ENCODE measurements around the gene AGRN.
"Not testable (repeated sequence)": the region's sequence is repeated elsewhere in the genome, so short reads cannot be mapped to it uniquely, and the experiment has no call there.

Gene AGRN

GRCh38 chr1:1075148-1075935, 55.4 kb downstream of the AGRN start:
- Histone ChIP-seq H3K27me3 (ENCODE audit: control insufficient read depth, insufficient read depth, low read length) (no peaks in the 10 kb centered on the region), H3K79me2 (no peaks in the 10 kb centered on the region), H3K36me3 (ENCODE audit: control insufficient read depth, insufficient read depth, low read length) (no peaks in the 10 kb centered on the region), H3K4me3 (ENCODE audit: low read depth, low read length) (no peak overlapping the region), H3K4me2 (ENCODE audit: low read length) (no peak overlapping the region), H3K9me3 (ENCODE audit: control insufficient read depth, low read length) (no peaks in the 10 kb centered on the region), H3K27ac (no peak overlapping the region), H3K9ac (no peak overlapping the region), H2AFZ (no peak overlapping the region), H3K4me1 (no peaks in the 10 kb centered on the region)
- TF ChIP-seq CTCF (IDR thresholded peaks at IDR 0.05): no peak

GRCh38 chr1:1077396-1077795, 57.5 kb downstream of the AGRN start:
- H3K4me2 ChIP-seq (ENCODE audit: low read length); H2AFZ ChIP-seq; H3K36me3 ChIP-seq (ENCODE audit: control insufficient read depth, insufficient read depth, low read length); H3K9me3 ChIP-seq (ENCODE audit: control insufficient read depth, low read length); H3K4me3 ChIP-seq (ENCODE audit: low read depth, low read length); H3K27me3 ChIP-seq (ENCODE audit: control insufficient read depth, insufficient read depth, low read length); H3K4me1 ChIP-seq; H3K79me2 ChIP-seq; H3K9ac ChIP-seq; H3K27ac ChIP-seq: not testable (repeated sequence)

GRCh38 chr1:1079408-1080121, 59.6 kb downstream of the AGRN start:
- no peaks in the 10 kb centered on the region for H3K79me2 ChIP-seq
- peak overlapping the region; percentile 29 for H3K27ac ChIP-seq
- peak overlapping the region; percentile 80 for H2AFZ ChIP-seq
- H3K4me3 ChIP-seq (ENCODE audit: low read depth, low read length): peak overlapping the region; percentile 53
- no peak for TF ChIP-seq CTCF (IDR thresholded peaks at IDR 0.05)
- H3K36me3 ChIP-seq (ENCODE audit: control insufficient read depth, insufficient read depth, low read length): no peaks in the 10 kb centered on the region
- no peaks in the 10 kb centered on the region for H3K4me1 ChIP-seq
- no peak overlapping the region for H3K9ac ChIP-seq
- H3K4me2 ChIP-seq (ENCODE audit: low read length): peak overlapping the region; percentile 90
- H3K9me3 ChIP-seq (ENCODE audit: control insufficient read depth, low read length): no peaks in the 10 kb centered on the region
- no peaks in the 10 kb centered on the region for H3K27me3 ChIP-seq (ENCODE audit: control insufficient read depth, insufficient read depth, low read length)

DNA sequence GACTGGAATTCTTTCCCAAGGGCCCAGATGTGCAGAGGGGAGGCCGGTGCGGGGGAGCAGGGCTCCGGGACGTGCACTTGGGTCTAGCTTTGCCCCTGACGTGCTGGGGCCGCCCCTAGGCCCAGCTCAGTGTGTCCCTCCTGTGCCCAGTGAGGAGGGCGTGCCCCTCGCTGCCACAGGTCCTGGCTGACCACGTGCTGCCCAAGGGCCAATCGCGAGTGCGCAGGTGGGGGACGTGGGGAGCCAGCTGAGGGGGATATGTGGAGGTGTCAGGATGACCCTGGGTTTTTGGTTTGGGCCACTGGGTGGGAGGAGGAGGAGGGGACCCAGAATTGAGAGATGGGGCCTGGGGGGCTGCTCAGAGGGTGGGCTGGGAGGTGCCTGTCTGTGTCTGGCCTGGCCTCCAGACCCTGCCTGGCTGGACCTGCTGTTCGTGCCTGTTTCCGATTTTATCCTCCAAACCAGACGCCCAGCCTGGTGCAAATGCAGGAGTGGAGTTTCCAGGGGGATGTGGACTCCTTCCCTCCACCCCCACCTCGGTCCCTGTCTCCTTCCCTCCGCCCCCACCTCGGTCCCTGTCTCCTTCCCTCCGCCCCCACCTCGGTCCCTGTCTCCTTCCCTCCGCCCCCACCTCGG, 60.3 kb downstream of the AGRN start:
- Histone ChIP-seq H3K4me3 (ENCODE audit: low read depth, low read length) (peak overlapping the region; percentile 53), H3K79me2 (no peaks in the 10 kb centered on the region), H3K4me1 (no peaks in the 10 kb centered on the region), H3K4me2 (ENCODE audit: low read length) (peak overlapping the region; percentile 90), H3K9ac (no peak overlapping the region), H3K9me3 (ENCODE audit: control insufficient read depth, low read length) (no peaks in the 10 kb centered on the region), H3K36me3 (ENCODE audit: control insufficient read depth, insufficient read depth, low read length) (no peaks in the 10 kb centered on the region), H3K27me3 (ENCODE audit: control insufficient read depth, insufficient read depth, low read length) (no peaks in the 10 kb centered on the region), H3K27ac (no peak overlapping the region), H2AFZ (peak overlapping the region; percentile 80)
- no peak for TF ChIP-seq CTCF (IDR thresholded peaks at IDR 0.05)

DNA sequence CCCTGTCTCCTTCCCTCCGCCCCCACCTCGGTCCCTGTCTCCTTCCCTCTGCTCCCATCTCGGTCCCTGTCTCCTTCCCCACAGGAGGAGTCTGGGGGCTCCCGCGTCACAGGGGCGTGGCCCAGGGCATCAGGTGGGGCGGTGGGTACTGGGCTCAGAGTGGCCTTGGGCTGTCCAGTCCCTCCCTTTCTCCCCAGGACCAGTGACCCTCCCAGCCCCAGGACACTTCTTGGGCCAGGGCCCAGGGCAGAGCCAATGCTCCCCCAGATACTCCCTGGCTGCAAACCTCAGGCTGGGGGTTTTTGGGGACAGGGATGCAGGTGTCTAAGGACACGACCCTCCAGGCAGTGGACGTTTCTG, 61.0 kb downstream of the AGRN start:
- Histone ChIP-seq H2AFZ (no peak overlapping the region), H3K36me3 (ENCODE audit: control insufficient read depth, insufficient read depth, low read length) (no peaks in the 10 kb centered on the region), H3K9ac (no peak overlapping the region), H3K27ac (no peak overlapping the region), H3K4me3 (ENCODE audit: low read depth, low read length) (no peak overlapping the region), H3K9me3 (ENCODE audit: control insufficient read depth, low read length) (no peaks in the 10 kb centered on the region), H3K27me3 (ENCODE audit: control insufficient read depth, insufficient read depth, low read length) (no peaks in the 10 kb centered on the region), H3K79me2 (no peaks in the 10 kb centered on the region), H3K4me1 (no peaks in the 10 kb centered on the region), H3K4me2 (ENCODE audit: low read length) (no peak overlapping the region)
- TF ChIP-seq CTCF (IDR thresholded peaks at IDR 0.05): no peak

Data from parathyroid adenoma (tissue), 2 donors.